ENCODE data around the gene PCNX2.
"Not testable (repeated sequence)": the region's sequence is repeated elsewhere in the genome, so short reads cannot be mapped to it uniquely, and the experiment has no call there.

Gene PCNX2

DNA sequence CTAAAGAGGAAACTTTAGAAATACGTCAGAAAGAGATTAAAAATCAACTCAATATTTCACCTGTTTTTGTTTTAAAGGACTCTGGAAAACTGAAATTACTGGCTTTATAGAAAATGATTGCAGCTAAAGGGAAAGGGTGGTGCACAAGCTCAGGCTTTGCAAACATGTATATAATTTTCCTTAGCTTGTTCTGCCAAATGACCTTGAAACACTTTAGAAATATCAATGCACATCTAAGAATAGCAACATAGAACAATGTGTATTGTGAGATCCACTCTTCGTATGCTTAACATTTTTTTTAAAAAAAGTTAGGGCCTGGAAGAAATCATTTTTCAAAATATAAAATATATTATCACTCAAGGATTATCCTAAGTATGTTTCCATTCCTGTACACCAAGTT, 201.3 kb downstream of the PCNX2 start:
- no peak for DNase-seq

DNA sequence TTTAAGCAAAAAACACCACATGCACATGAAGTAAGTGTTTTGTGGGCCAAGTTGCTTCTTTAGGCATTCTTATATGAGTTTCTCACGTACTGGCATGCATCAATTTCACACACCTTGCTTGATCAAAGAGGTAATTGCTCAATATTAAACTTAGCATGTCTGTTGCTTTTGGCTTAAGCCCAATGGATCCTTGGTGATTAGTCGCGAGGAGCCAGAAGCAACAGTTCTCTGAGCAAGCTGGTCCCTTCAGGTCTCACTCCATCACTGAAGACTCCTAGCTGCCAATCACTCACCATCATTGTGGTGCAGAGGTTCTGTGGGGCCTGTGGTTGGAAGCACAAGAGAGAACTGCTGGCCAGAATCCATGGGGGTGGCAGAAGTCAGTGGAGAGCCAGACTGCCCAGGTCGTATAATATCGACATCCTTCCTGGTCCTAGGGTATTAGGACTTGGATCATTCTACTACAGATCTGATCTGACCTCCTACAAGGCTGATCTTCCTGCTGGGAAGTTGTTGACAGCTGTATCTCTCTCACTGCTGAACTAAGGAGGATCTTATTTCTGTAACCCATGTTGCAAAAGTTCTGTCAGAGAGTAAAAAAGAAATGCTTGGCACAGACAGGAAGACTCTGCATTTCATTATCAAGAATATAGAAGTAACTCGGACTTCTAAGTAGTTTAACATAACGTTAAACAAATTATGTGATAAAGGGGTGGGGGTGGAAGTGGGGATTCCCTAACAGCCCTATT, 204.6 kb downstream of the PCNX2 start:
- DNase-seq, result no peak

DNA sequence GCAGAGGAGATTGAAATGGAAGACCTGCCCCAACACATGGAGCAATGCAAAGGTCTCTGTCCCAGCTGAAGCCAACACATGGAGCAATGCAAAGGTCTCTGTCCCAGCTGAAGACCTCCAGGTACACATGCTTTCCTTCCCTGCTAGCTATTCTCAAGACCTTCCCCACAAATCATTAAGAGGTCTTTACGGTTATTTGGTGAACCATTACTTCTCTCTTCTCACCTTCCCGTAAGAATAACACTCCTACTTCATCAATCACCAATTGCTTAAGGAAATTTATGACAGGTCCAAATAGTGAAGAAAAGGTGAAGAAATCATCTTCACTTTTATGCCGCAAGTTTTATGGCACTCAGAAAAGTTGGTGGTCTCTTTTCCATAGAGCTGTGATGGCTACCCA, 206.3 kb downstream of the PCNX2 start:
- no peak for DNase-seq

DNA sequence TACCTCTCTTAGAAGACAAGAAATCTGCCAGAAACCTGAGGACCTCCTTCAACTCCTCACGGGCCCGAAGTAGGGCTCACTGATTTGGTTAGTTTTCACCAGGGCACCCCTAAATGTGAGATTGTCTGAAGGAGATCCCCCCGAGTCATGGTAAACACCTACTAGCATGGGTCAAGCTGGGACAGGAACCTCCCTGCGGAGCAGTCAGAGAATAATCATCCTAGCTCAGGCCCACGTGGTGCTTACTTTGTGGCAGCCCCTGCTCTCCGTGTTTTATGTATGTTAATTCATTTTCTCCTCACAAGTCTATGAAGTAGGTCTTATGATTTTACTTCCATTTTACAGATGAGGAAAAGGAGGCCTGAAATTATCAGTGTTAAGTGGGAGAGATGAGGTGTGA, 206.9 kb downstream of the PCNX2 start:
- no peak for DNase-seq

DNA sequence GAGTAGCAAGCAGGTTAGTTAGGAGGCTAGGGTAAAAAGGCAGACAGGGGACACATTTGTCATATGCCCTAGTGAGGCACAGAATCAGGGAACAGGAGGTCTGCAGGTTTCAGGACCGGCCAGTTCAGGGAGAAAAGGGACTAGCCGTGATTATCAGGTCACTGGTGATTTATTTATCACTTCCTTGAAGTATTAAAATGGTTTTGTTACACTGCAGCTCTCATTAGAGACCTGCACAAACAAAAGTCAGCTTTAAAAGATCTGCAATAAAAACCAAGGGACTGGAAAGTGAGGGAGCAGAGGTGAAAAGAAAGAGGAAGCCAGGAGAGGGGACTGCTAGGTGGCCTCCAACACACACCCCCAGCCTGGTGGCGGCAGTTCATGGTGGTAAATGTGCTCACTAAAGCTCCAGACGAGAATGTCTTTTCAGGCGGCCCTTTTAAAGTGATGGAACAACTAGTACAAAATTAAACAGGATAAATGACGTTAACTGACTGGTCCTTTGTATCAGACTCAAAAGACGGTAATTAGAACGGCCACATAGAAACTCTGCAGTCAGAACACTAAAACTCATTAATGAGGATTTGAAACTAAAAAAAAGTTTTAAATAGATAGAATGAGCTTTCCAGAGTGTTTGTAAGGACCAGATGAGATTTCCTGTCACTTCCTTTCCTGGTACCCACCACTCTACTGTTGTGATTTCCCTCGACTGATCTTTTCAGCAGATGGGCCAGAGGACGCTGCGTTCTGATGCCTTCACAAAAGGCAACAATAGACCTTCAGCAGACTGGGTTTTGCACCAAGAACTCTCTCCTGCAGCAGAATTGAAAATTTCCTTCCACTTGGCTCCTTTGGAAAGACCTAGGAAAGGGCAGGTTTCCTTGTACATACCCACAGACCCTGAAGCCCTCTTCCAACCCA, 208.3 kb downstream of the PCNX2 start:
- DNase-seq, result no peak

DNA sequence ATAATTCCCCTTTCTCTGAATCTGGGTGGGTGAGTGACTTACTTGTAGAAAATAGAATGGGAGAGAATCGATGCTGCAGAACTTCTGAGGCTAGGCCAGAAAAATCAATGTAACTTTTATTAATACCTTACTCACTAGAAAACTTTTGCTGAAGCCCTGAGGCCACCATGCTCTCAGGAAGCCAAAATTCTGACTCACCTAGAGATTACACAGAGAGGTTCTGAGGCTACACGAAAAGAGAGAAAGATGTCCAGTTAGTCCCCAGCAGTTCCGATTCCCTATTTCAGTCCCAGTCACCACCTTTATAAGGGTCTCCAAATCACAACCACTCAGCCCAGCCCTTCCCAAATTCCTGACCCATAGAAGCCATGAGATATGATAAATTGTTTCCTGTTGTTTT, 210.0 kb downstream of the PCNX2 start:
- no peak for DNase-seq

DNA sequence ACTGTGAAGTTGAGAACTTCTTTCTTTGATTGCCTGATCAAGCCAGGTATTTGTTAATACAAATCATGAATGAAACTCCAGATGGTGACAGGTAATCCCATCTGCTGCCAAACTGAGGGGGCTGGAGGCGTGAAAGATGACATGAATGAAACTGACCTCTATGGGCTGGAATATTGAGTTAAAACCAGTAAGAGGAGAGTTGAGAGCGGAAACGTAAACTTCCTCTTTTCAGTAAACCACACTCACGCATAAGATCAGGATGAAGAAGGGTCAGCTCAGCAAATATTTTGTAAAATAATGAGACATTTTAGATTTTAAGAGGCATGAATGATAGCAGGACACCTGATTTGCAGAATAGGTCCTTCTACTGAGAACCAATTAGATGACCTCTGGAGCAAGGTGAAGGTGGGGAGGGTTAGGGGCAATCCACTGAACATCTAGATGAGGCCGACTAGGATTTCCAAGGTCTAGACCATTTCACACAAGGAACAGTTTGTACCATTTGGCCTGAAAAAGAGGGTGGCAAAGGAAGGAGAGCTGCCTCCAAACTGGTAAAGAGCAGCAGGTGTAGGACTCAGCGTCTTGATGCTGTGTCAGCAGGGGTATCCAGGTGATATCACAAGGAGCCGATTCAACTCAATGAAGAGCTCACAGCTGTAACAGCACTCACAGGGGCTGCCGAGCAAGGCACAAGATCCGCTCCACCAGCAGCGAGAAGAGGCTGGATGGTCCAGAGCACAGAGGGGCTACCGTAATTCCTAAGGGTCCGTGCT, 212.6 kb downstream of the PCNX2 start:
- DNase-seq, result no peak

DNA sequence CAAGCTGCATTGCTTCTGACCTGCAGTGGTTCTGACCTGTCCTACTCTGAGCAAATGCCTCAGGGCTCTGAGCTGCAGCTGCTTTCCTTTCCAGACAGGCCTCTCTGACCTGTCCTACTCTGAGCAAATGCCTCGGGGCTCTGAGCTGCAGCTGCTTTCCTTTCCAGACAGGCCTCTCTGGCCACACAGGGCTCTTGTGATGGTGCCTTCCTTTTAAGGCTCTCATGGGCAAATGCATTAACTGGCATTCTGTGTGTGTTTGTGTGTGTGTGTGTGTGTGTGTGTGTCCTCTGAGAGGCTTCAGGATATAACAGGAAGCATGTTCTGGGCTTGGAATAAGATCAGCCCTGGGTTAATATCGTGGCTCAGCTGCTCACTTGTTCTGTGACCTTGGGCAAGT, 213.8 kb downstream of the PCNX2 start:
- DNase-seq, result no peak

DNA sequence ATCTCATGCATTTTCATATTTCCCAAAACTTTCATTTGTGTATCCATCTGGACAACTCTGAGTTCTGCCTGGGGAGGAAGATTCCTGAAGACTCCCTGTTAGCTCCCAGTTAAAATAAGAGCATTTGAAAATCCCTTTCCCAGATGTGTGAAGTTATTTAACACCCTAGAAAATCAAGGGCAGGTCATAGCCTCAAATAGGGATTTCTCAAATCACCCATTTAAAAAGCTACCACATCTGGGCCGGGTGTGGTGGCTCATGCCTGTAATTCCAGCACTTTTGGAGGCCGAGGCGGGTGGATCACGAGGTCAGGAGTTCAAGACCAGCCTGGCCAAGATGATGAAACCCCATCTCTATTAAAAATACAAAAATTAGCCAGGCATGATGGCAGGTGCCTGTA, 214.7 kb downstream of the PCNX2 start:
- not testable (repeated sequence) for DNase-seq

DNA sequence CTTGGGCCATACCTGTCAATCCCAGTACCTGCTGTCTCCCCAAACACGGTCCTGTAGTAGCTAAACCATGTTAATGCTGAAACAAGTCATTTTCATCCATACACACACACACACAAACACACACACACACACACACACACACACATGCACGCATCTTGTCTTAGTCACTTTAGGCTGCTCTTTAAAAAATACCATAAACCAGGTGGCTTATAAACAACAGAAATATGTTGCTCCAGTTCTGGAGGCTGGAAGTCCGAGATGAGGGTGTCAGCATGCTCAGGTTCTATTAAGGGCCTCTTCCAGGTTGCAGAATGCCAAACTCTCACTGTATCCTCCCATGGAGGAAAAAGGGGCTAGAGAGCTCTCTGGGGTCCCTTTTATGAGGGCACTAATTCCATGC, 215.2 kb downstream of the PCNX2 start:
- no peak for DNase-seq

DNA sequence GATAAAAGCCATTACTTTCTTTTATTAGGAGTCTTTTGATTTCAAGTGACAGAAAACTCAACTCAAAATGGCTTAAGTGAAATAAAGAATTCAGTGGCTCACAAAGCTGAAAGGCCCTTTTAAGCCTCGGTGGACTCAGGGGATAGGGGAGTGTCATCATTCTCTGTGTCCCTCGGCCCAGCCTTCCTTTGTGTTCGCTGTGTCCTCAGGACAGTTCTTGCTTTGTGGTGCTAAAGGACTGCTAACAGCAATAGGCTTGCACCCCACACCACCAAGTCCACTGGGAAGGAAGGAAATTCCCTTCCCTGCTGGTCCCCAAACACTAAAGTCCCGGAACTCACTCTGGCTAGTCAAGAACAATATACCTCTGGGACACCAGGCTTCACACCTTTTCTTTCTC, 216.0 kb downstream of the PCNX2 start:
- no peak for DNase-seq

DNA sequence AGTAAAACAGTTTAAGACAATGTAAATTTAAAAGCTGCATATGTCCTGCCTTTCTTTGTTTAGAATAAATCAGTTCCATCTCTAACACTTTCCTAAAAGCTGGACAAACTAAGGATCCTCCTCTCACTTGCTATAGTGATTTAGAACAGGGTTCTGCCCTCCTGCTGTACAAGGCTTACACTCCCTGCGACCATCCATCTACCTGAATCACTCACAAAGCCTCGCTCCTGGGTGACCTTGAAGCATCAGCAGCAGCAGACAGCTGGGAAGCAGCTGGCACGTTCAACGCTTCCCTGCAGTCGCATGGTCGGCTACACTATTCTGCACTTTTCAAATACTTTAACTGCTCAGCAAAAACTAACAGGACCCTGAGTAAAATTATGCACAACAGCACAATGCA, 217.1 kb downstream of the PCNX2 start:
- DNase-seq, result no peak

DNA sequence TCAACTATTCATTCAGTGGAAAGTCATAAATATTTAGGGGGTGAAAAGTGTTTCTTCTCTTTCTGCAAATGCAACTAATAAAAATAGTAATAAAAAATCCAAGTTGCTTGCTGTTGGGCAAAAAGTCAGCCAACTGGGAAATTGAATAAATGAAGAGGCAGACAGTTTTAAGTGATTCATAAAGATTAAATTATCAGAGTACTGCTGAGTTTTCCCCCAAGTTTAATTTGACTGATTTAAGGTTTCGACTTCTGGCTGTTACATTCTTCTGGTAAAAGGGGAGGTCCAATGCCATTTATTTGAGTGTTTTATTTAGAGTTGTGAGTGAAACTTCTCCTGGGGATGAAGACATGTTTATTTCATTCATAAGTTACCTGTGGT, 219.6 kb downstream of the PCNX2 start:
- DNase-seq, result no peak

DNA sequence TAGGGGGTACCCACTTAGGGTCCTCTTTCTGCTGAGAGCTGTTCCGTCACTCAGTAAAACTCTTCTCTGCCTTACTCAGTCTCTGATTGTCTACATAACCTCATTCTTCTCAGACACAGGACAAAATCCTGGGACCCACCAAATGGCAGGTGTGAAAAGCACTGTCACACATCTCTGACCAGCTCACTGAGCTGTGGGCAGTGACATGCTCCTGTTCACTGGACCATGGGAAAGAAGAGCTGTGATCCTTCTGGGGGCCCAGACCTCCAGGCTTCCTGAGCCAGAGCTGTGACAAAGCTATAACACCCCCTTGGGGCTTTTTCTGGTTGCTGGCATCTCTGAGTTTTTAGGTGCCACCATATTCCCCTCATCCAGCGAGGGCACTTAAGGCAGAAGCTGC, 229.4 kb downstream of the PCNX2 start:
- no peak for DNase-seq

DNA sequence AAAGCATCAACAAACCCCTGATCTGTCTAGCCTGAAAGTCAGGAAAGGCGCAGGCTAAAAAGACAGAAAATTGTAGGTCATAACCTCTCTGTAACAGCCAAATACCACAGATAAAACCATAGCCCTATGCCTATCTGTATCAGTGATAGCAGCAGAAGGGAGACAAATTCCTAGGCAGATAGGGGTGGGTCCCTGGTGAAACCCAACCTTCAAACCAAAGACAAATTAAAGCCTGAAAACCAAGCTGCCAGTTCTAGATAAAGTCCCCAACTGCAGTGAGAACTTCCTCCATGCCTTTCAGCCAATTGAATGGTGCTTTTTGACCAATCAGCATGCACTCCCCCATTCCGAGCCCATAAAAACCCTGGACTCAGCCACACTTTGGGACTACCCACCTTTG, 229.8 kb downstream of the PCNX2 start:
- DNase-seq, result no peak

DNA sequence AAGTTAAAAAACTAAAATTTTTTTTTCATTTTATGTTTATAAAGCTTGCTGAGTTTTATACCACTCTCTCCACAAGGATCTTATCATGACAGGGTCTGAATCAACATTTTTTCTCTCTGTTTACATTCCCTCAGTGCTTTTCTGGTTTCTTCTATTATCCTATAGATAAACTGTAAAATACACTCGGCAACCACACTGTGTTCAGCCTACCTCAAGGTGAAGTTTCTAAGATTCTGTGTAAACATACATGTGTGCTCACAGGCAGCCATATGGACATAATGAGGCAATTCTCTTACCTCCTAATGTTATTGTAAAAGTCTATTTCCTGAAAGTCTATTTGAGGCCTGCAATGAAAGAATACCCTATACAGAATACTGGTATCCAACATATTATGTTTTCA, 230.5 kb downstream of the PCNX2 start:
- DNase-seq, result no peak

DNA sequence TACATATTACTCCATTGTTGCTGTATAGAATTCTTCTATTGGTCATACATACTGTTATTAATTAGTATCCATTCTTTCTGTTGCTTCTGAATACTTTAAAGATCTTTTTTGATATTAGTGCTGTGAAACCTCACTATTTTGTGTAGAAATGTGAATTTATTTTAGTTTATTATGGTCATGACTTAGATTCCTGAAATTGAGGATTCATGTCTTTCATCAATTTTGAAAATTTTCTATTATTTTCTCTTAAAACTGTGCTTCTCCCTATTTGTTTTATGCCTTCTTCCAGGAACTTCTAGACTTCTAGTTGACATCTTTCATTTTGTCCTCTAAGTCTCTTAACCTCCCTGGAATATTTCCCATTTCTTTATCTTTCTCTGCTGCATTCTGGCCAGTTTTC, 232.1 kb downstream of the PCNX2 start:
- DNase-seq, result no peak

DNA sequence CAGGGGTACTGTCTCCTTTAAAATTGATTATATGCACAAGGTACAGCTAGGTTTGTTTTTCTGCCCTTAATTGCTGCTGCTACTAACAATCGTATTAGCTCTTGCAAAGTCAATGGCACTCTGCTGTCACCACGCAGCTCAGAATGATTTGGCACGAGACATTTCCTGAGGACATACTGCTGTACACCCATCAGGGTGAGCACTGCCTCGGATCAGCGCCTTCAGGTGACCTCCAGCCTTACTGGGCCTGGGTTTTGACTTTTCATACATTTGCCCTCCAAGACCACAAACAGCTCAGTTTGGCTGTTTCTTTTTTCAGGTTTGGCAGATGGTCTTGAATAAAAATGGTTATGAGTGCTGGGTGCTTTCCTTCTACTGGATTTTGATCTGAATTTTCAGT, 234.3 kb downstream of the PCNX2 start:
- no peak for DNase-seq

DNA sequence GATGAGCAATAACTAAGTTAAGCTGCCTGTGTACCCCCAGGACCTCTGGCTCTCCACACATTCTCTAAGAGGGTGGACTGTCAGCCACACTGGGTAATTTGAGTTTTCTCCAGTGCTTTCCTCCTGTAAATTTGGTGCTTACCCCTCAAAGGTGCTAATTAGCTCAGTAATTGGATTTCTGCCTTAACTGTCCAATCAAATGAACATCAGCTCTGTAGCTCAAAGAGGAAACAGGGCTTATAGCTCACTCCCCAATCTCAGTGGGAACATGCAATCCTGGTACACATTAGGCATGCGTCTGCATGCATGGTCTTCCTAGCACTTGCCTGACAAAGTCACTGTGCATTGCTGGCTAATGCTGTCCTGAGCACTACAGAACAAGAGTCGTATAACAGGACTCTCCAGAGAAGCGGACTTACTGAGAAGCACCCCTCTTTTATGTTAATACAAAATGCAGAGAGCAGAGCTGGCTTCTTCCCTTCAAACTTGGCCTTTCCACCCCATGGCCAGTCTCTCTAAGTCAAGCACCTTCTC, 235.0 kb downstream of the PCNX2 start:
- no peak for DNase-seq

DNA sequence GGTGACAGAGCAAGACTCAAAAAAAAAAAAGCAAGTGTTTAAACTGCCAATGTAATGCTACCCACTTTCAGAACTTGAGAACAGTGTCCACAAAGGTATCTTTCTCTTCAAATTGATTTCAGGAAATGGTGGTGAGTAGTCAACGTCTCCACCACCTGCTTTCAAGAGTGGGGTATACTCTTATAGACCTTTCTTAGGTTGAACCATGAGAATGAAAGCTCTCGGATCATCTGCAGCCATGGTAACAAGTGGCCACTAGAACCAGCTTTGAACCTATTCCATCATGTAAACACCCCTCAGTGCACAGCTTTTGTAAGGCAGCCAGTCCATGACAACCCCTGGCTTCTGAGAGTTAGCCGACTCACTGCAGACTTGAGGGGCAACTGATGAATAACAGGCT, 237.7 kb downstream of the PCNX2 start:
- no peak for DNase-seq

DNA sequence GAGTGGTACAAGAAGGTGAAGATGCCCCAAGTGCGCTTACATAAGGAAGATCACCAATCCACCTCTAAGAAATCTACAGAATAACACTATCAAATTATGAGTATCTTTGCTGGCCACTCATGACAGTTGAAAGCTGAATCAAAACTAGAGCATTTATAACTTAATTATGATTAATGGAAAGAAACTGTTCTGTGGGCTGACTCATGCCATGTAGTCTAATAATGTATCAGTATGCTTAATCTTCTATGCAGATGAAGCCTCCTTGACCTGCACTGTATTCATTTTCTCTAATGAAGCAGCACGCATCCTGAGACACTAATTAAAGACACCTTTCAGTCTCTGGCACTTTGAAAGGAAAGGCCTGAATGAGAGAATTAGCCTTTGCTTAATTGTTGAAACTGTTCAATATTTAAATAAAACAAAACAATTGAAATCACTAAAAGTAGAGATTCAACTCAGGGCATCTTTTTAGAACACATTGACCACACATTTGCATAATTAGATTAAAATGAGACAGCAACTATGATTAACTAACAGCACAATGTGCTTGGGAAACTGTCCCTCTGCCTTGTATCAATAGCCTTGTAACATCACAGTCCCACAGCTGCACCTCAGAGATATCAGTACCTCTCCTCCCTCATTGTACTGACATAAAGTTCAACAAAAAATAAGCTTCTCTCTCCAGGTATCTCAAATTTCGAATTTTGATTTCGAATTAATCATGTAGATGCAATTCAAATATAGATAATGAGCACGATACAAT, 239.5 kb downstream of the PCNX2 start:
- DNase-seq, result no peak

DNA sequence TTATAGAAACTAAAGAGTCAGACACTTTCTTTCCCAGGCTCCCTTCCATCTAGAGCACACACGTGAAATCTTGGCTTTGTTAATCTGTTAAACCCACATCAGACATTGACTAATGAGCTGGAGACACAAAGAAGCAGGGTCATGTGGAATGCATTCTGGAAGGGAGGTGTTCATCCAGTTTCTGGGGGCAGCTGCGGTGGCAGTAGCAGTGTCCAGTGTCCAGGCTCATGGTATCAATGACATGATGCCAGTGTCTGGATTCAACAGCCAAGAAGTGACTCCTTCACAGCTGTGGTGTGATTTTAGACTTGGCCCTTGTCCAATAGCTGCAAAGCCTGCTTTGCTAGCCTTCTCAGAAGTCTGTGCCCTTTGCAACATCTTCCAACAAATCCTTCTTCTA, 249.9 kb downstream of the PCNX2 start:
- no peak for DNase-seq

DNA sequence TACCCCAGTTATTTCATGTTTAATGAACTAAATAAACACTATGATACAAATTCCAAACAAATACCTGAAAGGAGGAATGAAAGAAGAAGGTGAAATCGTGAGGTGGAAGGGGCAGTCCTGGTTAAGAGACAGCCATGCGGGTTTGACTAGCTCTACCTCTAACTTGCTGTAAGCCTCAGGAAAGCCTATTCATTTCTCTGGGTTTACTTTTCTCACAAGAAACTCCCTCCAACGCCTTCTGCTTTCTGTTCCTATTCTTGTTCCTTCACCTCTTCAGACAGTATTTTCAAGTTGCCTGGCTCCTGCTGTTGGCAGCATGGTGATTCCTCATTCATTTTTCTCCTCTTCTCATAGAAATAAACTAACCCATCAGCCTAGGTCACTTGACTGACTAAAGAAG, 252.7 kb downstream of the PCNX2 start:
- DNase-seq, result no peak
